OCI-LY7 (cell line): Measurements from ENCODE around the gene SERGEF. TPM values are rescaled to one million over a fixed set of nuclear protein-coding genes. Genes with fewer than 3 reads are reported as not detected.

Experiments
- BruUV-seq: library from RNA; stranded (reverse); fragments of 400-500 nt; replicated peaks from 2 replicates; lab custom pipeline; 2021; lab: Mats Ljungman, UMichigan
- CTCF ChIA-PET: fragments of 300-600 bp; sonication (Branson Sonifier 250); formaldehyde crosslinking; loops from one replicate; lab custom pipeline; 2022; ENCODE audit warnings: antibody characterized with exemption; ENCODE audit not compliant: unreplicated experiment; lab: Charles Lee
- POLR2A ChIA-PET: fragments of 300-600 bp; sonication (Branson Sonifier 250); formaldehyde crosslinking; loops from one replicate; lab custom pipeline; 2022; ENCODE audit warnings: antibody characterized with exemption; lab: Charles Lee
- DNase-seq: peaks from one replicate; pipeline ENCODE4 v3.0.0-alpha.2; 2015; ENCODE audit warnings: low spot score
- H2AFZ ChIP-seq: fragments of 200-600 bp; sonication (generic), shearing (Covaris generic); 2 replicates; pipeline ENCODE4 v1.6.1; 2014; ENCODE audit warnings: mild to moderate bottlenecking, antibody characterized with exemption, low read length, moderate library complexity
- H3K27ac ChIP-seq: fragments of 200-600 bp; sonication (generic); 2 replicates; pipeline ENCODE4 v1.5.1; 2014; ENCODE audit warnings: mixed run types, low read depth, mild to moderate bottlenecking, moderate library complexity, low read length, inconsistent platforms; ENCODE audit not compliant: poor library complexity, severe bottlenecking
- H3K36me3 ChIP-seq: fragments of 200-600 bp; sonication (generic); 2 replicates; pipeline ENCODE4 v1.6.1; 2014; ENCODE audit warnings: mild to moderate bottlenecking, antibody characterized with exemption, low read length, moderate library complexity, mixed read lengths; ENCODE audit not compliant: insufficient read depth
- H3K4me1 ChIP-seq: fragments of 200-600 bp; sonication (generic); 2 replicates; pipeline ENCODE4 v1.5.1; 2014; ENCODE audit warnings: mild to moderate bottlenecking, low read length; ENCODE audit not compliant: insufficient read depth, poor library complexity, severe bottlenecking
- H3K4me2 ChIP-seq: fragments of 200-600 bp; sonication (generic); 2 replicates; pipeline ENCODE4 v1.6.1; 2014; ENCODE audit warnings: mild to moderate bottlenecking, low read length
- H3K4me3 ChIP-seq: fragments of 200-600 bp; sonication (generic); 2 replicates; pipeline ENCODE4 v1.5.1; 2014; ENCODE audit warnings: mild to moderate bottlenecking, low read depth, low read length; ENCODE audit not compliant: poor library complexity, severe bottlenecking
- H3K79me2 ChIP-seq: fragments of 200-600 bp; sonication (generic); 2 replicates; pipeline ENCODE4 v1.6.1; 2016; ENCODE audit warnings: low read depth, mild to moderate bottlenecking, low read length, moderate library complexity, mixed read lengths; ENCODE audit not compliant: insufficient read depth
- H3K9me2 ChIP-seq: fragments of 200-600 bp; sonication (generic); 2 replicates; pipeline ENCODE4 v1.6.1; 2016; ENCODE audit warnings: mild to moderate bottlenecking, low read length, mixed read lengths; ENCODE audit not compliant: insufficient read depth
- H3K9me3 ChIP-seq: fragments of 200-600 bp; sonication (generic); 2 replicates; pipeline ENCODE4 v1.6.1; 2014; ENCODE audit warnings: mild to moderate bottlenecking, mixed run types, low read length, mixed read lengths
- H4K20me1 ChIP-seq: fragments of 200-600 bp; sonication (generic); 2 replicates; pipeline ENCODE4 v1.6.1; 2014; ENCODE audit warnings: mild to moderate bottlenecking, antibody characterized with exemption, low read length, moderate library complexity, mixed read lengths; ENCODE audit not compliant: insufficient read depth
- CTCF ChIP-seq: fragments of 200-600 bp; sonication (generic); conservative IDR thresholded peaks from 2 replicates; pipeline ENCODE4 v1.5.1; 2014; ENCODE audit warnings: mild to moderate bottlenecking, antibody characterized with exemption, low read length, moderate library complexity, mixed read lengths
- EZH2phosphoT487 ChIP-seq: fragments of 200-600 bp; sonication (generic); IDR thresholded peaks from 2 replicates; pipeline ENCODE4 v1.6.1; 2018; ENCODE audit warnings: low read depth, borderline replicate concordance, mild to moderate bottlenecking, mixed run types, antibody characterized with exemption, low read length, moderate library complexity, mixed read lengths
- intact Hi-C: fragments of 100-400 bp; cut with micrococcal nuclease; formaldehyde crosslinking; loops from one replicate; pipeline ENCODE4 v1.10.0; 2022; ENCODE audit not compliant: unreplicated experiment
- total RNA-seq, 2 experiments: library from RNA; depleted of rRNA in 1 of 2; stranded (reverse); fragments of >200 nt in 1 of 2; shearing (Covaris generic) in 1 of 2; gene quantifications; 2 replicates each; pipeline ENCODE4 v1.2.3, GENCODE V29; 2014 to 2022

SERGEF gene
- total RNA-seq, 2 experiments from 2014 or later: 35.4 to 42.2 TPM

- POLR2A ChIA-PET: no interaction called here
- H3K79me2 ChIP-seq: peaks cover 5% of the 10 kb centered on the region; the same call in 1 of the 2 replicates
- no peak overlapping the region for H3K4me2 ChIP-seq
- peaks cover 16% of the 10 kb centered on the region for H3K4me1 ChIP-seq
- intact Hi-C loops: loop anchor here (10.0 kb wide), 1 partner anchor 508 kb away; the partner anchor contains the start of gene TSG101
- CTCF ChIA-PET: no interaction called here
- H3K9me3 ChIP-seq: no peaks in the 10 kb centered on the region
- H3K36me3 ChIP-seq: no peaks in the 10 kb centered on the region
- H2AFZ ChIP-seq: no peak overlapping the region
- no peak overlapping the region for H3K27ac ChIP-seq
- H4K20me1 ChIP-seq: no peaks in the 10 kb centered on the region
- BruUV-seq: no TSS peak
- TF ChIP-seq CTCF: 0 out of 2 replicates have a peak, but pooled peaks have one; percentile 17
- TF ChIP-seq EZH2phosphoT487: no peak
- H3K4me3 ChIP-seq: no peak overlapping the region
- no peak for DNase-seq
- no peaks in the 10 kb centered on the region for H3K9me2 ChIP-seq
Measured at GRCh38 chr11:18016789-18017188, 3.9 kb upstream of the SERGEF start.

- H3K79me2 ChIP-seq: peaks cover 10% of the 10 kb centered on the region; the same call in 1 of the 2 replicates
- POLR2A ChIA-PET: interaction anchor here (0.9 to 1.2 kb wide), 2 partner anchors 14 to 59 kb away, joined by 3 read pairs; no protein-coding TSS in a partner anchor
- peaks cover 25% of the 10 kb centered on the region for H3K4me1 ChIP-seq
- intact Hi-C loops: loop anchor here (5.0 to 10.0 kb wide), 2 partner anchors 92 to 510 kb away; partner anchors contain the start of genes SAAL1 and TSG101
- no peak overlapping the region for H3K27ac ChIP-seq
- H3K4me2 ChIP-seq: no peak overlapping the region
- CTCF ChIA-PET: no interaction called here
- no peaks in the 10 kb centered on the region for H3K9me3 ChIP-seq
- H3K4me3 ChIP-seq: no peak overlapping the region
- no peak overlapping the region for H2AFZ ChIP-seq
- no peak for TF ChIP-seq CTCF
- no peak for TF ChIP-seq EZH2phosphoT487
- BruUV-seq: no TSS peak
- DNase-seq: no peak
- H3K36me3 ChIP-seq: no peaks in the 10 kb centered on the region
- H3K9me2 ChIP-seq: no peaks in the 10 kb centered on the region
- no peaks in the 10 kb centered on the region for H4K20me1 ChIP-seq
Measured at GRCh38 chr11:18014876-18015275, 2.0 kb upstream of the SERGEF start.
